HG03432 (cell line): ENCODE measurements around the gene MITF.

ENCODE experiments used
- ATAC-seq: cut with Tn5 transposase; IDR thresholded peaks from one replicate; pipeline ENCODE4 v1.9.1; 2021; ENCODE audit warnings: mild to moderate bottlenecking, moderate library complexity; ENCODE audit not compliant: unreplicated experiment

MITF gene

GRCh38 chr3:69753179-69753775 is 14.0 kb downstream of the MITF start:
- ATAC-seq: no peak

DNA sequence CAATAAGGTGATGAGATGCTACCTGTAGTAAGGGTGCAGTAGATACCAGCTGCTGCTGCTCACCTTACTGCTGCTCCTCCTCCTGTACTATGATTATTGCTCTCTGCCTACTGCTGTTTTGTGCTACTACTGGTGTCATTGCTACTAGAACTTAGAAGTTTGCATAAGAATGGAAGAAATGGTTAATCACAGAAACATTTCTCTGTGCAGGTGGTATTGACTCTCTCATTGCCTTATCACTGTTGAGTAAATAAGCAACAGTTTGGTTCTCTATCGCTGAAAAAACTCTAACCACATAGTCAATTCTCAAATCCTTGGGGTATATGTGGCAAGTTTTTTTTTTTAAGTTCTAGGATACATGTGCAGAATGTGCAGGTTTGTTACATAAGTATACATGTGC is 16.5 kb downstream of the MITF start:
- ATAC-seq: no peak

- ATAC-seq: peak; percentile 82
Measured at GRCh38 chr3:69761896-69762767, 22.9 kb downstream of the MITF start.

- ATAC-seq: peak; percentile 26
Measured at GRCh38 chr3:69762768-69763229, 23.5 kb downstream of the MITF start.

DNA sequence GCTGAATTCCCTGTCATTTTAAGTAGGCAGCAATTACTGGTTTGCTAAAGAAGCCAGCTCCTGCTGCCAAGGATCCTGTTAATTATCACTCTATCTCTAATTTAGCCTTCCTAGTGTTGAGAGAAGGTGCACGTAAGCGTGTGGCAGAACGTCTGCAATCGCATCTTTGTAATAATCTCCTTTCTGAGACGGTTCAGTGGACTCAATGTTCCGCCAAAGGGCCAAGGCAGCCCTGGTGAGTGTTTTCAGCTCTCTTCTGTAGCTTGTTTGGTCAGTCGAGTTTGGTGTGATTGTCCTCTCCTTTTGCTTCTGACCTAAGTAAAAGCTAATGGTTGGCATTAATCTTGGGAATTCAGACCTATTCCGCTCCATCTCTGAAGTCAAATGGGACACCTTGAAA is 24.2 kb downstream of the MITF start:
- ATAC-seq: no peak

- ATAC-seq: peak; percentile 54
Measured at GRCh38 chr3:69764121-69764741, 25.0 kb downstream of the MITF start.

GRCh38 chr3:69764861-69765260 is 25.6 kb downstream of the MITF start:
- no peak for ATAC-seq

- ATAC-seq: no peak
Measured at GRCh38 chr3:69766638-69767037, 27.4 kb downstream of the MITF start.

- ATAC-seq: no peak
Measured at GRCh38 chr3:69767571-69767970, 28.3 kb downstream of the MITF start.

- no peak for ATAC-seq
Measured at GRCh38 chr3:69768438-69768837, 29.2 kb downstream of the MITF start.

GRCh38 chr3:69770219-69770618 is 31.0 kb downstream of the MITF start:
- no peak for ATAC-seq

DNA sequence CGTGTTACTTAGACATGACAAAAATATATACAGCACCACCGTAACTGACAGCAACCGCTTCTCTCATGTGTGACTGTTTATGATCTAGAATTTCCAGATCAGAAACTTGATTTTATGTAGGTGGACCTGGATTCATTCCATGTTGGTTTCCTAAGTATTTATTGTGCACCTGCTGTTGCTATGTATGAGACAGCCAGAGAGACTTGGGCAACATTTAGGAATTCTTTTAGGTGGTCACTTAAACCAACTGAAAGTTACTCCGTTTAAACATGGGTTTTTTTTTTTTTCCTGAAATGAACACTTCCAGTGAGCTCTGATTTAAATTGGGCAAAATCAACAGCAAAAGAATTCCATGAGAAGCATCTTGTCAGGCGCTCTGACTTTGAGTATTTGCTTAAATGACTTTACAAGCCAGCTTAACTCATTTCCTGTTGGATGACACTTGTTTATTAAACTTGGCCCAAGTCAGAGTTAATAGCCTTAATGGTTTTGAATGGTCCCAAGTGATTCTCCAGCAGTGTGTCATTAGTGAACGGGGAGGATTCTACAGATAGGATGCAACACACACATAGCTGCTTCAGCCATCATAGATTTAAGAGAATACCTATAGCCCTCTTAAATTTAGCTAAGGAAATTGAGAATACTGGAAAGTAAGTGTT is 31.8 kb downstream of the MITF start:
- no peak for ATAC-seq

GRCh38 chr3:69772152-69772867 is 33.0 kb downstream of the MITF start:
- no peak for ATAC-seq

DNA sequence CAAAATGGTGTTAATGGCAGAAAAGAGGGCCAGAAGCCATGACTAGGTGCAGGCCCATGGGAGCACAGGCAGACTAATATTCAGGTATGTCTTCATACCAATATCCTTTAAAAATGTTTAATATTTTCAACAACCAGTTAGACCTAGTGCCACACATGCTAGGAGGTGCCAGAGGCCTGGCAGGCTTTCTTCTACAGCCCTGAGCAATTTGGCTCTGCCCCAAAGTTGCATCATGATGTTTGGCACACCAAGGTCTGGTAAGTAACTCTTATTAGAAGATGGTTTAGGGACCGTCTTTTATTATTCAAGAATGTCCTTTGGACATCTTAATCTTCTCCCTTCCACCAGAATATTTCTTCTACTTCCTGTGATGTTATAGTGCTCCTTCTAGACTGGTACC is 34.8 kb downstream of the MITF start:
- no peak for ATAC-seq

DNA sequence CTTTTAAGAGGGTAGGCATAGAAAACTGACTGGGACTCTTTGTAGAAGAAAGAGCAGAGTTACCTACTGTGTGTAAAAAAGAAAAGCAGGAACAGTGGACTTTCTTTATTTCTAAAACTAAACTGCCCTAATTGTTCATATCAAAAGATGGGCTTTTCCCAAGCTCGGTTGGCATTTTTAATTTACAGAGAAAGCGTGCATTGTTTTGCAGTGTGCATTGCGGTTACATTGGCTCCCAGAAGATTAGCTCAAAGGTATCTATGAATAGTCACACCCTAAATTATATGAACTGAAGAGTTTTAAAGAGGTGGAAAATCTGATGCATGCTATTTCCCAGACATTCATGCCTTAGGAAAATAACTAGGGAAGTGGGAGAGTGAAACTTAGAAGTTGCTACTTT is 36.5 kb downstream of the MITF start:
- no peak for ATAC-seq

- no peak for ATAC-seq
Measured at GRCh38 chr3:69776289-69776688, 37.0 kb downstream of the MITF start.

DNA sequence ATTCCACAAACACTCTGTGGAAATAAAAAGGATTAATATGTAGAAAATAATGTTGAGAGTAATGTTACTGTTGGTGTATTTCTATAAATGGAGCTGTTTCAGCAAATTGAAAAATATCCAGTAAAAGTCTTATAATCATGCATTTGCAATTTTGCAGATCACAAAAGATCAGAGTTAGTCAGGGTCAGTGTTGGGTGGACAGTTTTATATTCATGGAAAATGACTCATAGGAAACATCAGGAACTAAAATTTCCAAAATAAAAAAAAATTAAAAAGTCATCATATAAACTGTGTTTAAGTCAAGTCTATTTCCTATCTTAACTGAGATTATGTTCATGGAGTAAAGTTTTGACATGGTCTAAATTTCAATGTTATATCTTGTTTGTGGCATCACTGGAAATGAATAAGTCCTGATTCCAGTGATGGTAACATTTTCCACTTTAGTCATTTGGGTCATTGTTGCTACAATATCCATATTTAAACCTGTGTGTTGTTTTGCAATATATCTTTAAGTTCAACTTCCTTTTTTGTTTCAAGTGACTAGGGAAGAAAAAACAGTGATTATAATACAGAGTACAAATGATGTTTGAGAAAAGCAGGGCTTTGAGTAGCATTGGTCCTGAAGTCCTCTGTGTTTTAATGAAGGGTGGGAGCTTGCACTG is 37.8 kb downstream of the MITF start:
- no peak for ATAC-seq

- ATAC-seq: no peak
Measured at GRCh38 chr3:69777582-69777967, 38.3 kb downstream of the MITF start.

GRCh38 chr3:69781593-69781992 is 42.3 kb downstream of the MITF start:
- no peak for ATAC-seq

GRCh38 chr3:69784954-69785514 is 45.8 kb downstream of the MITF start:
- ATAC-seq: no peak
